GM10847 (cell line): ENCODE results near the gene LIPN.

Experiments used
- POLR2A ChIP-seq: IDR thresholded peaks from 2 replicates; pipeline ENCODE4 v1.6.1; 2011; ENCODE audit not compliant: insufficient read length; ENCODE audit errors: extremely low read depth

Gene LIPN

DNA sequence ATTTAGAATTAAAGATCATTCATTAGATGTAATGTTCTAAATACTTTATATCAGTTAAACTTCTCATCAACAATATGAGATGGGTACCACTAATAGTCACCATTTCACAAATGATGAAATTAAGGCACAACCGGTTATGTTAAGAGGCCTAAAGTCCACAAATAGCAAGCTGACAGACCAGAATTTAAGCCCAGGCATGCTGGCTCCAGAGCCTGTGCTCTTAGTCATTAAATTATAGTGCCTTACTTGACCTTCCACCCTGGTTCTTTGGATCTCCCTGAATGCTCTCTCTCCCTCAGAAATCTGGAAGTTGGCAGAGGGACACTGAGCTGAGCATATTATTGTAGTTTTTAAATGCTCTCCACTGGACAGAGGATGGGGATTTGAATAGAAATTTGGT, 3.6 kb downstream of the LIPN start:
- no peak for TF ChIP-seq POLR2A

DNA sequence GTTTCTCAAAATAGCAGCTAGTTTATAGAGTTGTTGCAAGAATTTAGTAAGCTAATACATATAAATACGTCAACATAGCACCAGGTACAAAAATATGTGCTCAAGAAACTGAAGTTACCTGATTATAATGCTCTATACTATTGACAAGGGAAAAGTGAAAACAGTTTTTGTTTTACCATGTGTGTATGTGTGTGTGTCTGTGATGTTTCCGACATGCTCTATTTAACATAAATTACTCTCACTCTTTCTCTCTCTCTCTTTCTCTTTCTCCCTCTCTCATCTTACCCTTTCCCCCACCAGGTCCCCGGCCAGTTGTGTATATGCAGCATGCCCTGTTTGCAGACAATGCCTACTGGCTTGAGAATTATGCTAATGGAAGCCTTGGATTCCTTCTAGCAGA, 4.3 kb downstream of the LIPN start:
- no peak for TF ChIP-seq POLR2A

- no peak for TF ChIP-seq POLR2A
Measured at GRCh38 chr10:88765816-88766215, 6.0 kb downstream of the LIPN start.

DNA sequence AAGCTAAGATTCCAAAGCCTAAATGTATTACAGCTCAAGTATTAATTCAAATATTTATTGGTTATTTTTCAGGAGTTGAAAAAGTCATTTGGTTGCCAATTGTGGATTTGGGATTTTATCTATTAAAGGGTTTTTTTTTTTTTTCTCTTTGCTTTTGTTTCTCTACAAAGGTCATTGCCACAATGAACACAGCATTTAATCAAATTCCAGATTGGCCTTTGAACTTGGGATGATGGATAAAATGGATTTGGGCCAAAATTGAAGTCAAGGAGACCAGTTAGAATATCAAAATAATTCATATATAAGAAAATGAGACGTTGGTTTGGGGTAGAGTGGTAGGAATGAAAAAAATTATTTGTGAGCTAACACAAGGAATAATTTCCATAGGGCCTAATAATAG, 9.6 kb downstream of the LIPN start:
- no peak for TF ChIP-seq POLR2A

GRCh38 chr10:88781206-88781605, 21.4 kb downstream of the LIPN start:
- TF ChIP-seq POLR2A: no peak

- TF ChIP-seq POLR2A: no peak
Measured at GRCh38 chr10:88782222-88782621, 22.4 kb downstream of the LIPN start.

DNA sequence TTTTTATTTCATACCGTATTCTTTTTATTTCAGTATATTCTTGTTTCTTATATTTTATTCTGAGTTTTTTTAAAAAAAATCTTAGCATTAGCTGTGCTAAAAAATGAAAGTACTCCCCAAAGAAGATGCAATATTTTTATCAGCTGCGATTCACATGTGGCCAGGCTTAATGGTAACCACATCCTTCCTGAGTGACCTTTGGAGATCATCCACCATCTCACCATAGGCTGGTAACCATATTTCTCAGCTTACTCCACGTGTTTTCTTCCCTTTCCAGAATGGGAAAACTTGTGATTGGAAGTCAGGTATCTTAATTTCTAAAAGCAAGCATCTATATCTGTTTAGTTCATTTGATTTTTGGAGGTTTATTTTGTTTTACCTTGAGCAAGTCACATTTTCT, 23.9 kb downstream of the LIPN start:
- no peak for TF ChIP-seq POLR2A

GRCh38 chr10:88786032-88786770, 26.4 kb downstream of the LIPN start:
- TF ChIP-seq POLR2A: no peak

DNA sequence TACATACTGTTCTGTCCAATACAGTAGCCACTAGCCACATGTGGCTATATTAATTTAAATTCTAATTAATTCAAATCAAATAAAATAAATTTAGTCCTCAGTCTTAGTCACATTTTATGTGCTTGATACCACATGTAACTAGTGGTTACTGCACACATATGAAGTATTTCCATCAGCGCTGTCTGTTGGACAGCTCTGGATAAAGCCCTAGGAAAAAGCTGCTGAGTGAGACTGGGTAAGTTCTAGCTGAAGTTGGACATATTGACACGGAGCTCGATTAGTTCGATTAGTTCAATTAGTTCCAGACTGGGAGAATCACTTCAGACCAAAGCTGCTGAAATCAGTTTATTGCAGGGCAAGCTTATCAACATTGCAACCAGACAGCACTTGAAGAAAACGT, 27.6 kb downstream of the LIPN start:
- TF ChIP-seq POLR2A: no peak

- no peak for TF ChIP-seq POLR2A
Measured at GRCh38 chr10:88788924-88789323, 29.1 kb downstream of the LIPN start.

DNA sequence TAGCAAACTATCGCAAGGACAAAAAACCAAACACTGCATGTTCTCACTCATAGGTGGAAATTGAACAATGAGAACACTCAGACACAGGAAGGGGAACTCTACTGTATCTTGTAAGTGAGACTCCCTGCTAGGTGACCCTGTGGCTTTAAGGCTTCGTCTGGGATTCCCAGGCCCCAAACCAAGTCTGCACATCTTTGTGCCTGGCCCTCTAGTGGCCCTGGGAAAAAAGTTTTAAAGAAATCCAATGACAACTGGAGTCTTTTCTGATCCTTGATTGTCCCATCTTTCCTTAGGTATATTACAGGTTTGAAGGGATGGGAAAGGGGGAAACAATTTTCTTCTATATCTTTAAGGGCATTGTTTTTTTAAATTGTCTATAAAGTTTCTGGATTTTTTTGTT, 32.1 kb downstream of the LIPN start:
- TF ChIP-seq POLR2A: no peak

GRCh38 chr10:88792661-88793060, 32.8 kb downstream of the LIPN start:
- TF ChIP-seq POLR2A: no peak

GRCh38 chr10:88793712-88794299, 34.0 kb downstream of the LIPN start:
- no peak for TF ChIP-seq POLR2A

GRCh38 chr10:88794731-88795130, 34.9 kb downstream of the LIPN start:
- no peak for TF ChIP-seq POLR2A

- no peak for TF ChIP-seq POLR2A
Measured at GRCh38 chr10:88800152-88801125, 40.6 kb downstream of the LIPN start.
